Fibroblast of upper back skin (primary cell): ENCODE measurements around the gene C13orf46.
A peak's percentile ranks its signal among the peaks of the same experiment; 100 is the strongest.
"Not testable (repeated sequence)": the region's sequence is repeated elsewhere in the genome, so short reads cannot be mapped to it uniquely, and the experiment has no call there.

Source experiments
- DNase-seq: peaks from one replicate; pipeline ENCODE4 v3.0.0-alpha.2; 2013

C13orf46 gene

DNA sequence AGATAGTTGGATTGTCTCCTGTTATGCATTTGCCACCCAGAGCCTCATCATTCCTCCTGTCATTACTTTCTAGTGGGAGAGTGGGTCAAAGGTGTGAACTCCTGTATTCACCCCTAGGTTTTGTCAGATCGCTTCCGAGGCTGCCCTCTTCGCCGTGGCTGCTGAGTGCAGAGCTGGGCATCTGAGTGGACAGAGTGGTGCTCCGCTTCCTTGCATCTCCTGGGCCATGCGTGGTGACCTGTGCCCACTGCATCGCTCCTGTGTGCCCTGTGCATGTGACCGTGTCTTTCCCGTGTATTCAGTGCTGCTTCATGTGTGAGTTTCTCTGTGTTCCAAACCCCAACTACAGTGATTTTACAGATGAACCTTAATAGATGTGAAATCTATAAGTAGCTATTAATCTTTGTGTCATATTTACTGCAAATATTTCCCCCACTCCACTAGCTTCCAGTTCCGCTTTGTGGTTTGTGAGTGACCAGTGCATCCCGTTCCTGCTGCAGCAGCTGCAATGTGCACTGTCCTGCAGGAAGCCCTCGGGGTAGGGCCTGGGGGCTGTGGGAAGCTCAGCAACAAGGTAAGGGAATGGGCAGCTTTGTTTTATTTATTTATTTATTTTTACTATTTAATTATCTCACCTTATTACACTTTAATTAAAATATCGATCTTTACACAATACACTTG is 53.1 kb downstream of the C13orf46 start:
- no peak for DNase-seq

DNA sequence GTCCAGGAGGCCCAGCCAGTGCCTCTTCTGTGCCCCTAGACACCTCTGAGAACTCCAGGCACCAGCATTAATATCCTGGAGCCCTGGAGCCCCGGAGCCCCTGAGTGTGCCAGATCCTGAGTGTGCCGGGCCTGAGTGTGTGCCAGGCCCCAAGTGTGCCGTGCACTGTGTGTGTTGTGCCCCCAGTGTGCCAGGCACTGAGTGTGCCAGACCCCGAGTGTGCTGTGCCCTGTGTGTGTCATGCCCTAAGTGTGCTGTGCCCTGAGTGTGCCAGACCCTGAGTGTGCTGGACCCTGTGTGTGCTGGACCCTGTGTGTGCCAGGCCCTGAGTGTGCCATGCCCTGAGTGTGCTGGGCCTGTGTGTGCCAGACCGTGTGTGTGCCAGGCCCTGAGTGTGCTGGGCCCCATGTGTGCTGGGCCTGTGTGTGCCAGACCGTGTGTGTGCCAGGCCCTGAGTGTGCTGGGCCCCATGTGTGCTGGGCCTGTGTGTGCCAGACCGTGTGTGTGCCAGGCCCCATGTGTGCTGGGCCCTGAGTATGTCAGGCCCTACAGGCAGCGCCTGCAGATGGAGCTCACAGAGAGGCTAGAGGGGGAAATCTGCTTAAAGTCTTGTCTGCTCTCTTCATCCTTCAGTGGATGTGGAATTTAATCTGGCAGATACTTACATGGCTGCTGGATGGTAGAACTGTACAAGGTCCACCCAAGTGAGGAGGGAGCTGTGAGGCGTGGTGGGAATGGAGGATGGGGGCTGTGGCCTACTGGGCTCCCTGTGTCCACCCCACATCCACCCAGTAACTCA is 53.9 kb downstream of the C13orf46 start:
- DNase-seq = no peak

DNA sequence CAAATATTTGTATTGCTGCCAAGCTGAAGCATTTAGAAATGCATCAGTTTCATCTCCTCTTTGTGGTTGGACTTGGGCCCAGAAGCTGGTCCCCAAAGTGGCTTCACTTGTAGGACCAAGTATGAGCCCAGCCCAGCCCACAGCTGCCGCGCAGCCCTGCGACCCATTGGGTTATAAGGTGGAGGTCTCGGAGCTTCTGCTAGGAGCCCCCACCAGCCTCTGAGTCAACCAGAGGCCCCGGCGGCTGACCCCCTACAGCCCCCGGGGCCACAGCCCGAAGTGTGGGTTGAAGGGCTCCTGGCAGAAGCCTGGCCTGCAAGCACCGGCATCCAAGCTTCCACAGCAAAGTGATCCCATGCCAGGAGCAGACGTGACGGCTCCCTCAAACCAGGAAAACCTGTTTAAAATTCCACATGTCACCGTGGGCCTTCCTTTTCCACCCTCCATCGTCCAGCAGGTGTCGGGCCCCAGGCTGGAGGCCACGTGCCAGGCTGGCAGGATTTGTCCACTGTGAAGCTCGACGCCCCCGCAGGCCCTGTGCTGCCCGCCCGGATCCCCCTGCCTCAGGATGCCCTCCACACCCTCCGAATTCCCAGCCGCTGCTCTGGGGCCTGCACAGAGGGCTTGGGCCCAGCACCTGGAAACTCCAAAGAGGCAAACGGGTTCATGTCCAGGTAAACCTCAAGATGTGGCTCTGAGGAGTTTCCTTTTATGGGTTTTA is 54.7 kb downstream of the C13orf46 start:
- peak; percentile 60 for DNase-seq

DNA sequence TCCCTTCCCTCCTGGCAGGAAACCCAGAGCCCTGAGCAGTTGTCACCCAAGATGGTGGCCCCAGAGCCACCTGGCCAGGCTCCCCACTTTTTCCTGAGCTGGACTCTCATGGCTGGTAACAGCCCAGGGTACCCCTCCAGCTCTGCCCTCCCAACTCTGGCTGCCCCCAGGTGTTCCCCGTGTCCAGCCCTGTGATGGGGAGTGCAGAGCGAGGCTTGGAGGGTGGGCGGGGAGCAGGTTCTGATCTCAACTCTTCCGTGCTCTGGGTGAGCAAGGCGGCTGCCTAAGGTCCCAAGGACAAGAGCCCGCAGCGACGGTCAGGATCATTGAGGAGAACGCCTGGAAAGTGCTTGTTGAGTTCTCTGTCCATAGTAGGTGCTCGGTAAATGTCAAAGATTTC is 55.3 kb downstream of the C13orf46 start:
- DNase-seq = no peak

DNA sequence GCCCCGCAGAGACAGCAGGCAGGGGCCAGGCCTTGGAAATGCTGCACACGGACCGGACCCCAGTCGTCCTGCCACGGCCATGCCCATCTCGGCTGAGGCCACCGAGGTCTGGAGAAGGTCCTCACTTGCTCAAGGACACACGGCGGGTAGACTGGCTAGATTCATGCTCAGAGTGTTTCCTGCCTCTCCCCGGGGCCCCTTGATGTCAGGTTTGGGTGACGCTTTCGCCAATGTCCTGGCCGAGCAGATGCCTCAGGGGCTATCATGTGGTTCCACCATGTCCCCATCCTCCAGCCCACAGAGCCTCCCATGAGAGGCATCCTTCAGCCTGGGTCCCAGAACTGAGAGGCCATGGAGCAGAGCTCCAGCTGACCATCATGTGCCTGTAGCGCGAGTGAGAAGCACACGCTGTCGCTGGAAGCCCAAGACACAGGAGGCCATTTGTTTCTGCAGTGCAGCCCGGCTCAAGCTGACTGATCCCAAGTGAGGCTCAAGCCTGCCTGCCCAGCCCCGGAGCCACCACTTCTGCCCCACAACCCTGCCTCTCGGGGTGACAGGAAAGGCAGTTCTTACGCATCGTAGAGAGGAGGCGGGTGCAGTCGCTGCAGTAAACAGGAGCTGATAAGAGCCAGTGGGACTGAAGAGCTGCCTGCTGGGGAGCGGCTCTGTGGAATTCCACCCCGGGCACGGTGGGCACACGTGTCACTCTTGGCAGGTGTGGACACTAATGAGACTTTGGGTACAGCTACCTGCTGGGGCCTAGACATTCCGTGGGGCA is 56.1 kb downstream of the C13orf46 start:
- no peak for DNase-seq

DNA sequence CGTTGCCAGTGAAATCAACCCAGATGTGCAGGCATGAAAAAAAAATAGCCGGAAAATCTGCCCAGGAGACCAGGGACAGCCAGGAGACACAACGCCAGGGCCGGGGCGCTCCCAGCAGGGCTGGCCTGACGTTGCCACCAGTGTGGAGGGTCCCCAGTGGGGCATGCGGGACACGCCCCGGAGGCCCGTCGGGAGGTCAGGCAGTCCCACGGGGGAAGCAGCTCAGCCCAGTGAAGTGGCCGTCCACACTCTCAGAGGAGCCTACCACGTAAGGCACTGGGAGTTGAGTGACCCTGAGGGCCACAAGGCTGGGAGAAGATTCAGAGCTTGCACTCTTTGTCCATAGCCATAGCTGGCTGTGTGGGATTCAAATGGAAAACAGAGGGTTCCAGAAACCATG is 56.8 kb downstream of the C13orf46 start:
- no peak for DNase-seq

DNA sequence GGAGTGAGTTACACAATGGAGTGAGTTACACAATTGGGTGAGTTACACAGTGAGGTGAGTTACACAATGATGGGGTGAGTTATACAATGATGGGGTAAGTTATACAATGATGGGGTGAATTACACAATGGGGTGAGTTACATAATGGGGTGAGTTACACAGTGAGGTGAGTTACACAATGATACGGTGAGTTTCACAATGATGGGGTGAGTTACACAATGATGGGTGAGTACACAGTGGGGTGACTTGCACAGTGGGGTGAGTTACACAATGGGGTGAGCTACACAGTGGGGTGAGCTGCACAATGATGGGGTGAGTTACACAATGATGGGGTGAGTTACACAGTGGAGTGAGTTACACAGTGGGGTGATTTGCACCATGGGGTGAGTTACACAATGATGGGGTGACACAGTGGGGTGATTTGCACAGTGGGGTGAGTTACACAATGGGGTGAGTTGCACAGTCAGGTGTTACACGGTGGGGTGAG is 57.5 kb downstream of the C13orf46 start:
- DNase-seq = peak; percentile 58

DNA sequence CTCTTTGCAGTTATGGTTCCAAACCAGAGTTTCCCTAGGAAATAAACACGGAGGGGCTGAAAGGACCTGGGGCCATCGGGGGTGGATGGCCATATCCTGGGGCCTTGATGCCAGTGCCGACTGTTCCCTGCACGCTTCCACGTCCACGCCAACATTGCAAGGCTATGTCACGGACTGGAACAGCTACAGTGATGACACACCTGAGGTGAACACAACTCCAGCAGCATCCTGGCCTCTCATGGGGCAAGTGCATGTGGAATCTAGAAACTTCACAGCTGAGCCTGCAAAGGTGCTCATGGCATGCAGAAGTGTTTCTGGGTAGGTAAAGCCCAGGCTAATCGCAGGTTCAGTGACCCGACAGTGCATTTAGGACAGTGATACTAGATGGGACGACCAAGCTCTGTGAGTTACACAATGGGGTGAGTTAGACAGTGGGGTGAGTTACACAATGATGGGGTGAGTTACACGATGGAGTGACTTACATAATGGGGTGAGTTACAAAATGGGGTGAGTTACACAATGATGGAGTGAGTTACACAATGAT is 58.0 kb downstream of the C13orf46 start:
- DNase-seq = no peak

DNA sequence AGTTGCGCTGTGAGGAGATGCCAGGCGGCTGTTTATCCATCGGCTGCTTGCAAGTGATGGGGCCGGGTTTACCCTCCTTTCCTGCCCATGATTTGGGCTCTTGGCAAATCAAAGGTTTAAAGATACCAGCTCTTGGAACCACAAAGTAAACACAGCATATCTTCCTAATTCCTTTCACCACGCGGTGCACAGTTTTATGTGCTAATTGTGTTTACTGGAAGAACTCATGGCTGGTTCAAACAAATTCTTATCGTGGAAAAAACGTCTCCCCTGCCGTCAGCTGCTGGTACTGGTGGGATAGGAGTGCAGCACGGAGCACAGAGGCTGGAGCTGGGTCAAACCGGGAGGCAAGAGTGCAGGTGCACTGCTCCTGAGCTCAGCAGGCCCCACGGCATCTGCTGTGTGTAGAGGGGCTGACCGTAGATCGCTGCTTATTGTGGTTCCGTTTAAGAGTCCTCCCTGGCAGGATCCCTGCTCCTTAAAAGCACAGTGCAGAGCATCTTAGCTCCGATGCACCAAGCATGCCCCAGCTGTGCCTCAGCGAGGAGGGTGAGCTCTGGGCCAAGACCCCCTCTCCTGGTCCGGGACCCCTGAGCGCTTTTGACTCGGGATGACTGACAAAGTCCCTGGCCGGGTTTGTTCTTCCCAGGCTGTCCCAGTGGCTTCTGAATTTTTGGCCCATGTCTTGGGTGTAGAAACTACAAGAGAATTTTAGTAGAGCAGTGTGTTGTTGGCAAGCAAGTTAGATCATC is 58.7 kb downstream of the C13orf46 start:
- DNase-seq = no peak

DNA sequence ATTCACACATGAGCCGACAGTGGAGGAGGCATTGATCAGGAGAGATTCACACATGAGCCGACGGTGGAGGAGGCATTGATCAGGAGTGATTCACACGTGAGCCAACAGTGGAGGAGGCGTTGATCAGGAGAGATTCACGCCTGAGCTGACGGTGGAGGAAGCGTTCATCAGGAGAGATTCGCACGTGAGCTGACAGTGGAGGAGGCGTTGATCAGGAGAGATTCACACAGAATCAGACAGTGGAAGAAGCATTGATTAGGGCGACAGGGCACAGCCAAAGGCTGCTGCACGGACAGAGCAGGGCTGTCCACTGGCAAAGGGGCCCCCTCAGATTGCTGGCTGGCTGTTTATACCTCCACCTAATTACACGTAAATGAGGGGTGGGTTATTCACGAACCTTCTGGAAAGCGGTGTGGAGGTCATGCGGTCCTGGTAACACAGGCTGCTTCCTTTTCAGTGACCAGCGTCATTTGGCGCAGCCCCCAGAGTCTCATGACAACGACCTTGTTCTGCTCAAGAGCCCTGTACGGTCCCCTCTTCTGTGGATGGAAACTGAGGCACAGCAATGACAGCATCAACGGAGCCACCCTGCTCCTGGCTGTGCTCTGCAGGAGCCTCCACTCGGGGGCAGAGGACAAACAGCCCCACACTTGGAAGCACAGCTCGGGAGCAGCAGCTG is 59.4 kb downstream of the C13orf46 start:
- DNase-seq = no peak

DNA sequence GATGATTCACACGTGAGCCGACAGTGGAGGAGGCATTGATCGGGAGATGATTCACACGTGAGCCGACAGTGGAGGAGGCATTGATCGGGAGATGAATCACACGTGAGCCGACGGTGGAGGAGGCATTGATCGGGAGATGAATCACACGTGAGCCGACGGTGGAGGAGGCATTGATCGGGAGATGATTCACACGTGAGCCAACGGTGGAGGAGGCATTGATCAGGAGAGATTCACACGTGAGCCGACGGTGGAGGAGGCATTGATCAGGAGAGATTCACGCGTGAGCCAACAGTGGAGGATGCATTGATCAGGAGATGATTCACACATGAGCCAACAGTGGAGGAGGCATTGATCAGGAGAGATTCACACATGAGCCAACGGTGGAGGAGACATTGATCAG is 60.0 kb downstream of the C13orf46 start:
- DNase-seq = not testable (repeated sequence)

DNA sequence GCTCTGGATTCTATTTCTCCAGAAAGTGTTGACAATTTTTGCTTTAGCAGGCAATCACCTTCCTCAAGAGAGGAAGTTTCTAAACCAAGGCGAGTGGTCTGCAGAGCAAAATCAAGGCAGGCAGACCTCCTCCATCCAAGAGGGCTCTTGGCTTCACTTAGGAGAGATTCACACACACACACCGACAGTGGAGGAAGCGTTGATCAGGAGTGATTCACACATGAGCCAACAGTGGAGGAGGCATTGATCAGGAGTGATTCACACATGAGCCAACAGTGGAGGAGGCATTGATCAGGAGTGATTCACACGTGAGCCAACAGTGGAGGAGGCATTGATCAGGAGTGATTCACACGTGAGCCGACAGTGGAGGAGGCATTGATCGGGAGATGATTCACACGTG is 60.5 kb downstream of the C13orf46 start:
- not testable (repeated sequence) for DNase-seq

DNA sequence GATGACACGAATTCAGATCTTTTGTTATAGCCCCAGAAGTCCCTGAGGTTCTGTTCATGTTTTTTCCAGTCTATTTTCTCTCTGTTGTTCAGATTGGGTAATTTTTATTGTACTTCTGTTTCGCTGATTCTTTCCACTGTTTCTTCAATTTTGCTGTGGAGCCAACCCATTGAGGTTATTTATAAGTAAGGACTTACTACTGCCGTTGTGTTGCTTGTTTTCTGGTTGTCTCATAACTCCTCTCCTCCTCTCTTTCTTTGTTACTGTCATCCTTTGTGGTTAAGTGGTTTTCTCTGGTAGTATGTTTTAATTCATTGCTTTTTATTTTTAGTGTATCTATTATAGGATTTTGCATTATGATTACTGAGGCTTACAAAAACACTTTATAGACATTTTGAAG is 61.3 kb downstream of the C13orf46 start:
- no peak for DNase-seq

DNA sequence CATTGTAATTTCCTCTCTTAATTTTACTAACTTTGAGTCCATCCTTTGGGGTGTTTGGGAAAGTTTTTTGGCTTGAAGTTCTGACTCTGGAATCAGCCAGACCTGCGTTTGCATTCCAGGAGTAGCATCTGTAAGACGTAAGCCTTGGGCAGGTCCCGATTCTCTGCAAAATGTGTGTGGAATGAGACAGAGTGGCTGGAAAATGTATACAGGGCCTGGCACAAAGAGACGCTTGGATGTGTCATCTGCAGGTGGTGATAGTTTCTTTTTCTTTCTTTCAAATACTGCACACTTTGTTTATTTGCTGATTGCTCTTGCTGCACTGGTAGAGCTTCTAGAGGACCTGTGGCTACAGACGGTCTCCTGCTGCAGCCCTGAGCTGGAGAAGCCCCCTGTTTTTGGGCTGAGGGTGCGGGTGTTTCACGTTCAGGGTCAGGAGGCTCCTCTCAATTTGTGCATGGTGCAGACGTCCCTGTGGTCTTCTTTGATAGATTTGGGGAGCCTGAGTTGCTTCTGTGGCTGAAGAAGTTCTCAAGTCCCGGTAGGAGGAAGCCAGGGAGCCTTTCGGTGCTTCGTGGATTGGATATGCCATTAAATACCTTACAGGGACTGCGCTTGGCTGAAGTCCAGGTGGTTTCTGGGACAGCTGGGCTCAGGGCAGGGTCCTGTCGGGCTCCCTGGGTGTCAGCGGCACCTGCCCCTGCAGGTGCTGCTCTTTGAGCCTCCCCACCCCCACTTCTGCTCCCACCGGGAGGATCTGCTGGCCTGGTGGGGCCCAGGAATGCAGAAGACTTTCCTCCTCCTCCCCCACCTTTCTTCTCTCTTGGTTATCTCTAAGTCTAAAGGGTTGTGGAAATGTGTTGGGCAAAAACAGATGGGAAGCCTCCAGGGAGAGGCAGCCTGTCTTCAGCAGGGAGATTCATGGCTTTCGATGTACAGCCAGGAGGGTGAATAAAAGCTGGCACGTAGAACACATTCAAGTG is 66.0 kb downstream of the C13orf46 start:
- DNase-seq = peak; percentile 88

DNA sequence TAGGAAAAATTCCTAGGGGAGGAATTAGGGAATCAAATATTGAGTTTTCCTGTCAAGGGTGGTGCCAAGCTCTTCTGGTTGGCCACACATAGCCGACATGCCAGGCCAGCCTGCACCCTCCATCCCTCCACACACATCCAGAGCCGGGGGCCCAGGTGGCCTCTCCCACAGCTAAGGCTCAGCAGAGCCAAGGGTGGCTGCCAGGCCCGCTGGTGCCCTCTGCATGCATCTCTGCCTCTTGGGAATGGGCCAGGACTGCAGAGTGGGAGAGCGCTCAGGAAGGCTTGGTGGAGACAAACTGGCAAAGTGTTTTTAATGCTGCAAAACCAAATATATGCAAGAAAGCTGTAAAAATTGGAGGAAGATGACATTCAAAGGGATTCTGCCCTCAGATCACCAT is 67.3 kb downstream of the C13orf46 start:
- DNase-seq = no peak

DNA sequence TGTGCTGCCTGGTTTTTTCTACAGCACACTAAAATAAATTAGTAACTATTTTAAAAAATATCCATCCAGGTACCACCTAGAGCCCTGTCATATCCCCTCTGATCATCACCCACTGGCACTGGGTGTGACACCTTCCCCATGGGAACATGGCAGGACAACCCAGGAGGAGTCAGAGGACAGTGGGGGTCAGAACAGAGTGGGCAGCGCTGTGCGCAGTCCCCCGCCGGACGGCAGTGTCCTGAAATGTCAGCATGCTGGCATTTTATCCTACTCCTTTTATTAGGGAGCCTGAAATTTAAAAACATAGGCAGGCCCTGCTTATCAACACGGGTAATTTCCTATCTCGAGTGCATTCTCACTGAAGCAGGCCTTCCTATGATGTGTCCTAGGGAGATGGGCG is 67.9 kb downstream of the C13orf46 start:
- no peak for DNase-seq

DNA sequence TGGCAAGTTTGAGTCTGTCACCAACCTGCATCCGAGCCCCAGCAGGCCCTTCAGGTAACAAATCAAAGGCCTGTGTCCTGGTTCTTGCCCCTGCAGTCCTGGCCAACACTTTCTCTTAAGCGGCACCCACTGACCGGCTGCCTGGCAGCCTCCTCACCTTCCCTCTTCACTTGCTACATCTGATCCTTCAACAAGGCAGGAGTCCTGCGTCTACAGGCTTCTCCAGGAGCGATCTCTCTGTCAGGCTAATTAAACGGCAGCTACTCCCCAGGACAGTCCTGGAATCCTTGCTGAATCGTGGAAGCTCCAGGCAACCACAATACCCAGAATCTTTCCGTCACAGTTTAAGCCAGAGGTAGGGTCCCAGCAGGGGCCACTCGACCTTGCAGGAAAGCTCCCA is 68.9 kb downstream of the C13orf46 start:
- DNase-seq = no peak

DNA sequence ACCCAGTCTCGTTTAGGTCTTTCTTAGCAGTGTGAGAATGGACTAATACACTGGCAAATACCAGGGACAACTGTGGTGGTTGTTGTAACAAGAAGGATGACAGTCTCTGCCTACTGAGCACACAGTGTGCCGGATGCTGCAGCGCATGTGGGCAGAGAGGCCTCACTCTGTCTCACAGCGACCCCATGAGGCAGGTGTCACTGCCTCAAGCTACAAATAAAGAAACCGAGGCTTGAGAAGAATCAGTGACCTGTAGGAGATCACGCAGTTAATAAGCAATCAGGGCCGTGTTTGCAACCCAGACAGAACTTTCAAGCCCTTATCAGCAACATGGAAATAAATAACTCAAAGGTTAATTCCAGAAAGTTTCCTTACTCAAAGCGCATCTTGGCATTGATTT is 69.5 kb downstream of the C13orf46 start:
- no peak for DNase-seq

DNA sequence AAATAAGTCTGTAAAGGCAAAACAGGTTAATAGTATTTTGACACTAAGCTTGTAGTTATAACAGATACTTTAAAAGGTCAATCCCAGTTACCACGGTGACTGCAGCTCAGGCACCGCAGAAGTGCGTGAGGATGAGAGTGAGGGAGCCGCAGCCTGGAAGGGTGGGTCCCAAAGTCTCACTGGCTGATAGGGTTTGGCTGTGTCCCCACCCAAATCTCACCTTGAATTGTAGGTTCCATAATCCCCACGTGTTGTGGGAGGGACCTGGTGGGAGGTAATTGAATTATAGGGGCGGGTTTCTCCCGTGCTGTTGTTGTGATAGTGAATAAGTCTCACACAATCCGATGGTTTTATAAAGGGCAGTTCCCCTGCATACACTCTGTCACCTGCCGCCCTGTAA is 70.0 kb downstream of the C13orf46 start:
- no peak for DNase-seq
